WTC11 (cell line): ENCODE results near the gene ASB8. TPM values are rescaled to one million over a fixed set of nuclear protein-coding genes. Genes with fewer than 3 reads are reported as not detected.

Experiments used
- ATAC-seq: fragments of 200-7000 bp; cut with Tn5 transposase; 2 replicates; pipeline ENCODE4 v1.10.0; 2021; ENCODE audit warnings: mild to moderate bottlenecking, moderate library complexity
- CTCF ChIA-PET: fragments of 300-600 bp; sonication (Branson Sonifier 250); formaldehyde crosslinking; loops from one replicate; lab custom pipeline; 2021; ENCODE audit warnings: antibody characterized with exemption; lab: Charles Lee
- POLR2A ChIA-PET: fragments of 350-600 bp; sonication (Branson Sonifier 250); formaldehyde crosslinking; loops from one replicate; lab custom pipeline; 2021; ENCODE audit warnings: antibody characterized with exemption; lab: Charles Lee
- DNase-seq: peaks from one replicate; pipeline ENCODE4 v3.0.0; 2021; ENCODE audit warnings: low spot score
- H3K27ac Mint-ChIP-seq: 2 replicates; pipeline ENCODE4 v1.8.0; 2021; ENCODE audit warnings: mixed read lengths
- H3K27me3 Mint-ChIP-seq: 2 replicates; pipeline ENCODE4 v1.8.0; 2021; ENCODE audit warnings: low read depth, mild to moderate bottlenecking, moderate library complexity, mixed read lengths
- H3K36me3 Mint-ChIP-seq: 2 replicates; pipeline ENCODE4 v1.8.0; 2021; ENCODE audit warnings: mixed read lengths
- H3K4me1 Mint-ChIP-seq: 2 replicates; pipeline ENCODE4 v1.8.0; 2022; ENCODE audit warnings: mixed read lengths
- H3K4me3 Mint-ChIP-seq: 2 replicates; pipeline ENCODE4 v1.8.0; 2021; ENCODE audit warnings: mild to moderate bottlenecking, moderate library complexity, mixed read lengths
- H3K9me3 Mint-ChIP-seq: 2 replicates; pipeline ENCODE4 v1.8.0; 2021; ENCODE audit warnings: mixed read lengths
- CREB1 ChIP-seq: sonication (generic); formaldehyde crosslinking; IDR thresholded peaks from 2 replicates; pipeline ENCODE4 v1.8.0; 2023; ENCODE audit warnings: mild to moderate bottlenecking, missing genetic modification reagents
- EMX1 ChIP-seq: fragments of 250-450 bp; sonication (Bioruptor Pico); IDR thresholded peaks from 2 replicates; pipeline ENCODE4 v1.8.0; 2021; ENCODE audit warnings: mild to moderate bottlenecking
- GRHL2 ChIP-seq: fragments of 250-450 bp; sonication (Bioruptor Pico); IDR thresholded peaks from 2 replicates; pipeline ENCODE4 v1.8.0; 2022; ENCODE audit warnings: mild to moderate bottlenecking, moderate library complexity; ENCODE audit not compliant: insufficient replicate concordance, severe bottlenecking
- KAT7 ChIP-seq: sonication (generic); formaldehyde crosslinking; IDR thresholded peaks from 2 replicates; pipeline ENCODE4 v1.8.1; 2023; ENCODE audit warnings: missing genetic modification reagents, mild to moderate bottlenecking, borderline replicate concordance
- NR2C2 ChIP-seq: sonication (generic); formaldehyde crosslinking; IDR thresholded peaks from 2 replicates; pipeline ENCODE4 v1.8.0; 2022; ENCODE audit warnings: mild to moderate bottlenecking, missing genetic modification reagents
- PRRX2 ChIP-seq: fragments of 250-450 bp; sonication (Bioruptor Pico); IDR thresholded peaks from 2 replicates; pipeline ENCODE4 v1.8.0; 2021; ENCODE audit warnings: mild to moderate bottlenecking
- RELA ChIP-seq: sonication (generic); formaldehyde crosslinking; IDR thresholded peaks from 2 replicates; pipeline ENCODE4 v1.8.1; 2022; ENCODE audit warnings: missing genetic modification reagents, mild to moderate bottlenecking, borderline replicate concordance
- SOX15 ChIP-seq: fragments of 250-450 bp; sonication (Bioruptor Pico); IDR thresholded peaks from 2 replicates; pipeline ENCODE4 v1.9.0; 2021; ENCODE audit warnings: mild to moderate bottlenecking
- TEAD1 ChIP-seq: sonication (generic); formaldehyde crosslinking; IDR thresholded peaks from 2 replicates; pipeline ENCODE4 v1.8.0; 2022; ENCODE audit warnings: mild to moderate bottlenecking, missing genetic modification reagents
- TP53 ChIP-seq: sonication (generic); formaldehyde crosslinking; IDR thresholded peaks from 2 replicates; pipeline ENCODE4 v1.8.1; 2023; ENCODE audit warnings: mild to moderate bottlenecking, missing genetic modification reagents
- ZNF263 ChIP-seq: sonication (generic); formaldehyde crosslinking; IDR thresholded peaks from 2 replicates; pipeline ENCODE4 v1.8.1; 2022; ENCODE audit warnings: low read depth, mild to moderate bottlenecking, moderate library complexity, missing genetic modification reagents
- ZNF671 ChIP-seq: fragments of 250-450 bp; sonication (Bioruptor Pico); IDR thresholded peaks from 2 replicates; pipeline ENCODE4 v1.8.0; 2021; ENCODE audit warnings: mild to moderate bottlenecking
- total RNA-seq: library from RNA; stranded (reverse); gene quantifications from 3 replicates; pipeline ENCODE4 v1.2.3, GENCODE V29; 2021
- TF ChIP-seq, protein P1 (sequence below): sonication (generic); formaldehyde crosslinking; IDR thresholded peaks from 2 replicates; pipeline ENCODE4 v1.8.0; 2022; ENCODE audit warnings: mild to moderate bottlenecking, missing genetic modification reagents
- TF ChIP-seq, protein P2 (sequence below): sonication (generic); formaldehyde crosslinking; IDR thresholded peaks from 2 replicates; pipeline ENCODE4 v1.8.1; 2022; ENCODE audit warnings: low read depth, missing genetic modification reagents, borderline replicate concordance
- TF ChIP-seq, protein P3 (sequence below): sonication (generic); formaldehyde crosslinking; IDR thresholded peaks from 2 replicates; pipeline ENCODE4 v1.8.1; 2023; ENCODE audit warnings: mild to moderate bottlenecking, missing genetic modification reagents, moderate library complexity
- TF ChIP-seq, protein P4 (sequence below): sonication (generic); formaldehyde crosslinking; IDR thresholded peaks from 2 replicates; pipeline ENCODE4 v1.8.0; 2023; ENCODE audit warnings: missing genetic modification reagents, mild to moderate bottlenecking, borderline replicate concordance
- TF ChIP-seq, protein P5 (sequence below): sonication (generic); formaldehyde crosslinking; conservative IDR thresholded peaks from 2 replicates; pipeline ENCODE4 v1.8.1; 2023; ENCODE audit warnings: mild to moderate bottlenecking, low read depth, missing genetic modification reagents, moderate library complexity
- TF ChIP-seq, protein P6 (sequence below): sonication (generic); formaldehyde crosslinking; IDR thresholded peaks from 2 replicates; pipeline ENCODE4 v1.8.1; 2023; ENCODE audit warnings: mild to moderate bottlenecking, missing genetic modification reagents, borderline replicate concordance
- TF ChIP-seq, protein P7 (sequence below): sonication (generic); formaldehyde crosslinking; conservative IDR thresholded peaks from 2 replicates; pipeline ENCODE4 v1.8.1; 2022; ENCODE audit warnings: mild to moderate bottlenecking, missing genetic modification reagents
- TF ChIP-seq, protein P8 (sequence below): sonication (generic); formaldehyde crosslinking; IDR thresholded peaks from 2 replicates; pipeline ENCODE4 v1.8.1; 2022; ENCODE audit warnings: low read depth, mild to moderate bottlenecking, moderate library complexity, missing genetic modification reagents, borderline replicate concordance

Gene ASB8
- total RNA-seq, 1 experiment from 2014 or later = 7.4 TPM

DNA sequence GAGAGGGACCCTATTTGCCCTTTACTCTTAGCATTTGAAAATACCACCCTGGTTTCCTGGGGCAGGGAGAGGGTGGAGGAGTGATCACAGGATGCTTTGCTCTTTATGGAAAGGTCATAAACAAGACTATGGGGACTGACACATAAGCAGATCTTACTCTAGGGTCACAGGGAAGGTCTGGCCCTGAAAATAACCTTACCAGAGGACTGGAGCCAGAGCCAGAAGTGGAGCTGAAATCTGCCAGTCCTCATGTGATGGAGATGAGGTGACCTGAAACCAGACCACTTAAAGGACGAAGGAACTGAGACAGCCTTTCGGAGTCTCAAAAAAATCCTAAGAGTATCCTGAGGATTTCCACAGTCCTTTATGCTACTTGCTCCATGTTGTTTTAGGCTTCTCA, 25.8 kb downstream of the ASB8 start:
- TF ChIP-seq, protein P1, sequence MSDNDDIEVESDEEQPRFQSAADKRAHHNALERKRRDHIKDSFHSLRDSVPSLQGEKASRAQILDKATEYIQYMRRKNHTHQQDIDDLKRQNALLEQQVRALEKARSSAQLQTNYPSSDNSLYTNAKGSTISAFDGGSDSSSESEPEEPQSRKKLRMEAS = no peak
- TF ChIP-seq NR2C2 (CRISPR knock-in tag) (no peak), SOX15 (CRISPR knock-in tag) (no peak), CREB1 (no peak), RELA (CRISPR knock-in tag) (no peak), ZNF671 (CRISPR knock-in tag) (no peak), TP53 (no peak), TEAD1 (CRISPR knock-in tag) (no peak), ZNF263 (CRISPR knock-in tag) (no peak), PRRX2 (CRISPR knock-in tag) (no peak), KAT7 (CRISPR knock-in tag) (no peak), GRHL2 (CRISPR knock-in tag) (no peak), EMX1 (CRISPR knock-in tag) (no peak)
- TF ChIP-seq, protein P2, sequence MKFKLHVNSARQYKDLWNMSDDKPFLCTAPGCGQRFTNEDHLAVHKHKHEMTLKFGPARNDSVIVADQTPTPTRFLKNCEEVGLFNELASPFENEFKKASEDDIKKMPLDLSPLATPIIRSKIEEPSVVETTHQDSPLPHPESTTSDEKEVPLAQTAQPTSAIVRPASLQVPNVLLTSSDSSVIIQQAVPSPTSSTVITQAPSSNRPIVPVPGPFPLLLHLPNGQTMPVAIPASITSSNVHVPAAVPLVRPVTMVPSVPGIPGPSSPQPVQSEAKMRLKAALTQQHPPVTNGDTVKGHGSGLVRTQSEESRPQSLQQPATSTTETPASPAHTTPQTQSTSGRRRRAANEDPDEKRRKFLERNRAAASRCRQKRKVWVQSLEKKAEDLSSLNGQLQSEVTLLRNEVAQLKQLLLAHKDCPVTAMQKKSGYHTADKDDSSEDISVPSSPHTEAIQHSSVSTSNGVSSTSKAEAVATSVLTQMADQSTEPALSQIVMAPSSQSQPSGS (CRISPR knock-in tag) = no peak
- TF ChIP-seq, protein P3, sequence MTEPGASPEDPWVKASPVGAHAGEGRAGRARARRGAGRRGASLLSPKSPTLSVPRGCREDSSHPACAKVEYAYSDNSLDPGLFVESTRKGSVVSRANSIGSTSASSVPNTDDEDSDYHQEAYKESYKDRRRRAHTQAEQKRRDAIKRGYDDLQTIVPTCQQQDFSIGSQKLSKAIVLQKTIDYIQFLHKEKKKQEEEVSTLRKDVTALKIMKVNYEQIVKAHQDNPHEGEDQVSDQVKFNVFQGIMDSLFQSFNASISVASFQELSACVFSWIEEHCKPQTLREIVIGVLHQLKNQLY = no peak
- TF ChIP-seq, protein P4, sequence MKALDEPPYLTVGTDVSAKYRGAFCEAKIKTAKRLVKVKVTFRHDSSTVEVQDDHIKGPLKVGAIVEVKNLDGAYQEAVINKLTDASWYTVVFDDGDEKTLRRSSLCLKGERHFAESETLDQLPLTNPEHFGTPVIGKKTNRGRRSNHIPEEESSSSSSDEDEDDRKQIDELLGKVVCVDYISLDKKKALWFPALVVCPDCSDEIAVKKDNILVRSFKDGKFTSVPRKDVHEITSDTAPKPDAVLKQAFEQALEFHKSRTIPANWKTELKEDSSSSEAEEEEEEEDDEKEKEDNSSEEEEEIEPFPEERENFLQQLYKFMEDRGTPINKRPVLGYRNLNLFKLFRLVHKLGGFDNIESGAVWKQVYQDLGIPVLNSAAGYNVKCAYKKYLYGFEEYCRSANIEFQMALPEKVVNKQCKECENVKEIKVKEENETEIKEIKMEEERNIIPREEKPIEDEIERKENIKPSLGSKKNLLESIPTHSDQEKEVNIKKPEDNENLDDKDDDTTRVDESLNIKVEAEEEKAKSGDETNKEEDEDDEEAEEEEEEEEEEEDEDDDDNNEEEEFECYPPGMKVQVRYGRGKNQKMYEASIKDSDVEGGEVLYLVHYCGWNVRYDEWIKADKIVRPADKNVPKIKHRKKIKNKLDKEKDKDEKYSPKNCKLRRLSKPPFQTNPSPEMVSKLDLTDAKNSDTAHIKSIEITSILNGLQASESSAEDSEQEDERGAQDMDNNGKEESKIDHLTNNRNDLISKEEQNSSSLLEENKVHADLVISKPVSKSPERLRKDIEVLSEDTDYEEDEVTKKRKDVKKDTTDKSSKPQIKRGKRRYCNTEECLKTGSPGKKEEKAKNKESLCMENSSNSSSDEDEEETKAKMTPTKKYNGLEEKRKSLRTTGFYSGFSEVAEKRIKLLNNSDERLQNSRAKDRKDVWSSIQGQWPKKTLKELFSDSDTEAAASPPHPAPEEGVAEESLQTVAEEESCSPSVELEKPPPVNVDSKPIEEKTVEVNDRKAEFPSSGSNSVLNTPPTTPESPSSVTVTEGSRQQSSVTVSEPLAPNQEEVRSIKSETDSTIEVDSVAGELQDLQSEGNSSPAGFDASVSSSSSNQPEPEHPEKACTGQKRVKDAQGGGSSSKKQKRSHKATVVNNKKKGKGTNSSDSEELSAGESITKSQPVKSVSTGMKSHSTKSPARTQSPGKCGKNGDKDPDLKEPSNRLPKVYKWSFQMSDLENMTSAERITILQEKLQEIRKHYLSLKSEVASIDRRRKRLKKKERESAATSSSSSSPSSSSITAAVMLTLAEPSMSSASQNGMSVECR = no peak
- TF ChIP-seq, protein P5, sequence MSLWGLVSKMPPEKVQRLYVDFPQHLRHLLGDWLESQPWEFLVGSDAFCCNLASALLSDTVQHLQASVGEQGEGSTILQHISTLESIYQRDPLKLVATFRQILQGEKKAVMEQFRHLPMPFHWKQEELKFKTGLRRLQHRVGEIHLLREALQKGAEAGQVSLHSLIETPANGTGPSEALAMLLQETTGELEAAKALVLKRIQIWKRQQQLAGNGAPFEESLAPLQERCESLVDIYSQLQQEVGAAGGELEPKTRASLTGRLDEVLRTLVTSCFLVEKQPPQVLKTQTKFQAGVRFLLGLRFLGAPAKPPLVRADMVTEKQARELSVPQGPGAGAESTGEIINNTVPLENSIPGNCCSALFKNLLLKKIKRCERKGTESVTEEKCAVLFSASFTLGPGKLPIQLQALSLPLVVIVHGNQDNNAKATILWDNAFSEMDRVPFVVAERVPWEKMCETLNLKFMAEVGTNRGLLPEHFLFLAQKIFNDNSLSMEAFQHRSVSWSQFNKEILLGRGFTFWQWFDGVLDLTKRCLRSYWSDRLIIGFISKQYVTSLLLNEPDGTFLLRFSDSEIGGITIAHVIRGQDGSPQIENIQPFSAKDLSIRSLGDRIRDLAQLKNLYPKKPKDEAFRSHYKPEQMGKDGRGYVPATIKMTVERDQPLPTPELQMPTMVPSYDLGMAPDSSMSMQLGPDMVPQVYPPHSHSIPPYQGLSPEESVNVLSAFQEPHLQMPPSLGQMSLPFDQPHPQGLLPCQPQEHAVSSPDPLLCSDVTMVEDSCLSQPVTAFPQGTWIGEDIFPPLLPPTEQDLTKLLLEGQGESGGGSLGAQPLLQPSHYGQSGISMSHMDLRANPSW = no peak
- TF ChIP-seq, protein P6, sequence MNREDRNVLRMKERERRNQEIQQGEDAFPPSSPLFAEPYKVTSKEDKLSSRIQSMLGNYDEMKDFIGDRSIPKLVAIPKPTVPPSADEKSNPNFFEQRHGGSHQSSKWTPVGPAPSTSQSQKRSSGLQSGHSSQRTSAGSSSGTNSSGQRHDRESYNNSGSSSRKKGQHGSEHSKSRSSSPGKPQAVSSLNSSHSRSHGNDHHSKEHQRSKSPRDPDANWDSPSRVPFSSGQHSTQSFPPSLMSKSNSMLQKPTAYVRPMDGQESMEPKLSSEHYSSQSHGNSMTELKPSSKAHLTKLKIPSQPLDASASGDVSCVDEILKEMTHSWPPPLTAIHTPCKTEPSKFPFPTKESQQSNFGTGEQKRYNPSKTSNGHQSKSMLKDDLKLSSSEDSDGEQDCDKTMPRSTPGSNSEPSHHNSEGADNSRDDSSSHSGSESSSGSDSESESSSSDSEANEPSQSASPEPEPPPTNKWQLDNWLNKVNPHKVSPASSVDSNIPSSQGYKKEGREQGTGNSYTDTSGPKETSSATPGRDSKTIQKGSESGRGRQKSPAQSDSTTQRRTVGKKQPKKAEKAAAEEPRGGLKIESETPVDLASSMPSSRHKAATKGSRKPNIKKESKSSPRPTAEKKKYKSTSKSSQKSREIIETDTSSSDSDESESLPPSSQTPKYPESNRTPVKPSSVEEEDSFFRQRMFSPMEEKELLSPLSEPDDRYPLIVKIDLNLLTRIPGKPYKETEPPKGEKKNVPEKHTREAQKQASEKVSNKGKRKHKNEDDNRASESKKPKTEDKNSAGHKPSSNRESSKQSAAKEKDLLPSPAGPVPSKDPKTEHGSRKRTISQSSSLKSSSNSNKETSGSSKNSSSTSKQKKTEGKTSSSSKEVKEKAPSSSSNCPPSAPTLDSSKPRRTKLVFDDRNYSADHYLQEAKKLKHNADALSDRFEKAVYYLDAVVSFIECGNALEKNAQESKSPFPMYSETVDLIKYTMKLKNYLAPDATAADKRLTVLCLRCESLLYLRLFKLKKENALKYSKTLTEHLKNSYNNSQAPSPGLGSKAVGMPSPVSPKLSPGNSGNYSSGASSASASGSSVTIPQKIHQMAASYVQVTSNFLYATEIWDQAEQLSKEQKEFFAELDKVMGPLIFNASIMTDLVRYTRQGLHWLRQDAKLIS = no peak
- TF ChIP-seq, protein P7, sequence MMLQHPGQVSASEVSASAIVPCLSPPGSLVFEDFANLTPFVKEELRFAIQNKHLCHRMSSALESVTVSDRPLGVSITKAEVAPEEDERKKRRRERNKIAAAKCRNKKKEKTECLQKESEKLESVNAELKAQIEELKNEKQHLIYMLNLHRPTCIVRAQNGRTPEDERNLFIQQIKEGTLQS (CRISPR knock-in tag) = no peak
- TF ChIP-seq, protein P8, sequence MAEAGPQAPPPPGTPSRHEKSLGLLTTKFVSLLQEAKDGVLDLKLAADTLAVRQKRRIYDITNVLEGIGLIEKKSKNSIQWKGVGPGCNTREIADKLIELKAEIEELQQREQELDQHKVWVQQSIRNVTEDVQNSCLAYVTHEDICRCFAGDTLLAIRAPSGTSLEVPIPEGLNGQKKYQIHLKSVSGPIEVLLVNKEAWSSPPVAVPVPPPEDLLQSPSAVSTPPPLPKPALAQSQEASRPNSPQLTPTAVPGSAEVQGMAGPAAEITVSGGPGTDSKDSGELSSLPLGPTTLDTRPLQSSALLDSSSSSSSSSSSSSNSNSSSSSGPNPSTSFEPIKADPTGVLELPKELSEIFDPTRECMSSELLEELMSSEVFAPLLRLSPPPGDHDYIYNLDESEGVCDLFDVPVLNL (CRISPR knock-in tag) = no peak
- TF ChIP-seq, all 79 proteins: peak for 0
- ChIA-PET POLR2A (no interaction called here), CTCF (no interaction called here)
- Mint-ChIP-seq H3K4me1 (no peaks in the 10 kb centered on the region), H3K4me3 (no peak overlapping the region), H3K27me3 (no peaks in the 10 kb centered on the region), H3K9me3 (no peaks in the 10 kb centered on the region), H3K36me3 (peaks cover 60% of the 10 kb centered on the region), H3K27ac (no peak overlapping the region)
- ATAC-seq (no peak), DNase-seq (no peak)
